Amniotic stem cell (primary cell): ENCODE results near the gene MYO9A.
"Not testable (repeated sequence)": the region's sequence is repeated elsewhere in the genome, so short reads cannot be mapped to it uniquely, and the experiment has no call there.

Experiments
- DNase-seq: peaks from one replicate; lab custom pipeline; 2025; lab: John Stamatoyannopoulos, UW

The MYO9A gene

GRCh38 chr15:72042865-72043264 lies 75.1 kb downstream of the MYO9A start:
- no peak for DNase-seq

- no peak for DNase-seq
These were observed 75.9 kb downstream of the MYO9A start for GRCh38 chr15:72042054-72042453.

DNA sequence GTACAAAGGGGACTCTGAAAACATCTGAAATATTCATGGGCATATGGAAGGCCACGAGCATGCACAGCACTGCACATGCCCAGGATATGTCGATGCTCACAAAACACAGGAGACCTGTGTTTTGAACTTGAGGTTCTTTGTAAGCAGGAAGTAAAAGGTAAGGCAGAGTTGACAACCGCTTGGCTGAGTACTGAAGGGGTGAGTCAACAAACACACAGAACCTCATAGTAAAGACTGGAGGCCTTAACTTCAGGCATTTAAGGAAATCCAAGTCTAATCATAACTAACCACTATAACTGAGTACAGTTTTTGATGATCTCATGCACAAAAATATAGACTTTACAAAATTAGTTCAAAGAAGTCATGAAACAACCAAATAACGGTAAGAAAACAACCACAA lies 80.6 kb downstream of the MYO9A start:
- no peak for DNase-seq

DNA sequence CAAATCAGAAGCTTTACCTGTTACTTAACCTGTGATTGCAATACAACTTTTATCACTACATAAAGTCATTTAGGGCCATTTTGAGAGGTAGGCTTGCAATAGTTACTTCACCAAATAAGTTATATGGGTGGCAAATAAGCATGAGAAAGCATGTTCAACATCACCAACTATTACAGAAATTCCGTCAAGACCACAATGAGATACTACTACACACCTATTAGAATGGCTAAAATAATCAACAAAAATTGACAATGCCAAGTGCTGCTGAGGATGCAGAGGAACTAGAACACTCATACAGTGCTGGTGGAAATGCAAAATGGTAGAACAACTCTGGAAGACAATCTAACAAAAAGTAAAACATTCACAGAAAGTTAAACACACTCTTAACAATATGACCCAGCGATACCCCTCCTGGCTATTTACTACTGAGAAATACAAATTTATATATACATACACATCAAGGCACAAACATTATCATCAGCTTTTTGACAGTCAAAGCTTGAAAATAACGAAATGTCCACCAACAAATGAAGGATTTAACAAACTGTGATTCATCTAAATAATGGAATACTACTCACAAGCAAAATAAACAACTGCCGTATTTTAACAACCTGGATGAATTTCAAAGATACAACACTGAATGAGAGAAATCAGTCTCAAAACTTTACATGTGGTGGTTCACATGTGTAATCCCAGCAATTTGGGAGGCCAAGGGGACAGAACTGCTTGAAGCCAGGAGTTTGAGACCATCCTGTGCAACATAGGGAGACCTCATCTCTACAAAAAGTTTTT lies 82.9 kb downstream of the MYO9A start:
- no peak for DNase-seq

GRCh38 chr15:72034351-72034750 lies 83.6 kb downstream of the MYO9A start:
- no peak for DNase-seq

GRCh38 chr15:72033711-72034110 lies 84.2 kb downstream of the MYO9A start:
- no peak for DNase-seq

DNA sequence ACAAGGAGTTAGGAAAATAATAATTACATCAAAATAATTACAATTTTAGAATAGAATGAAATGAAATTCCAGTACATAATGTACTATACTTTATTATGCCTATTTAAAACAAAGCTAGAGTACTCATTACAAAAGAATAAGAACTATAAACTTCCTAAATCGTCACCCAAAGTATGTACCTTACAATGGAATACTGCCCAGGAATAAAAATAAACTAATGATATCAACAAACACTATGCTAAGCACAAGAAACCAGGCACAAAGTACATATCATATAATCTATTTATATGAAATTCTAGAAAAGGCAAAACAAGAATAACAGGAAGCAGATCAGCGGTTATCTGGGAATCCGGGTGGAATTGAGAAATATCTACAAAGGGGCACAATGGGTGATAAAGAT lies 84.7 kb downstream of the MYO9A start:
- DNase-seq: no peak

DNA sequence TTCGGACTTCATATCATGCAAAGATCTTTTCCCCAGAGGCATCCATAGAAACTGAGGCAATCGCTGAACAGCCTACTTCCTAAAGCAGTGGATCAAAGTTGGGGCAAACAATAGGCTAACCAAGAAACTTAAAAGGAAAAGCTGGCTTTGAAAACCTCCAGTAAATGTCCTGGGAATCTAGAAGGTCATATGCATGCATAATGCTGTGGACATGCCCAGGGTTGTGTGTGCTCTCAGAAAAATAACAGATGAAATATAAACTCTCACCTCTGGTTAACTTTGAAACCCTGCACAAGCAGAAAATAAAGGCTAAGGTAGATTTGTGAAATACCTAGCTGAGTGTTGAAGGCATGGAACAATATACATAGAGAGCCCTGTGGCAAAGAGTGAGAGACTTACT lies 96.3 kb downstream of the MYO9A start:
- DNase-seq: no peak

DNA sequence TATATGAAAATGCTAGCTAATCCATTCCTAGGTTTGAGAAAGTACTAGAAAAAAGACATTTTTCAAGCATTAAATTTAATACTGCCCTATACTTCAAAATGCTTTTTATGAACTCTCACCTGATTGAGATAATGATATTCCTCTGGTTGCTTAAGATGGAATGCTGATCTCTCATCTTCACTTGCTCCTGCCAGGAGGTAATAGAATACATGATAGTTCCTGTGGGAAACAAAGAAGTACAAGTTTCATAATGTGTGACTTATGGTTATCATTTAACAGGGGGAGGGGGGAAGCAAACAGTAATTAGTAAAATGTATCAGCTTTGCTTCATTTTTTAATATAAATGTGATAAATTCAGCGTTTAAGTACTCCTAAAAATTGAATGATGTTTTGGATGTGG lies 97.2 kb downstream of the MYO9A start:
- no peak for DNase-seq

DNA sequence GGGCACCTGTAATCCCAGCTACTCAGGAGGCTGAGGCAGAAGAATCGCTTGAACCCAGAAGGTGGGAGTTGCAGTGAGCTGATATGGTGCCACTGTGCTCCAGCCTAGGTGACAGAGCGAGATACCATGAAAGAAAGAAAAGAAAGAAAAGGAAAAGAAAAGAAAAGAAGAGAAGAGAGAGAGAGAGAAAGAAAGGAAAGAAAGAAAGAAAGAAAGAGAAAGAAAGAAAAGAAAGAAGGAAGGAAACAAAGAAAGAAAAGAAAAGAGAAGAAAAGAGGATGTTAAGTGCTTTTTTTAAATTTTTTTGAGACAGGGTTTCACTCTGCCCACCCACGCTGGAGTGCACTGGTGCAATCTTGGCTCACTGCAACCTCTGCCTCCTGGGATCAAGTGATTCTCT lies 103.4 kb downstream of the MYO9A start:
- DNase-seq: not testable (repeated sequence)

- no peak for DNase-seq
These were observed 104.2 kb downstream of the MYO9A start for GRCh38 chr15:72013703-72014102.

GRCh38 chr15:72011302-72011942 lies 106.5 kb downstream of the MYO9A start:
- no peak for DNase-seq

DNA sequence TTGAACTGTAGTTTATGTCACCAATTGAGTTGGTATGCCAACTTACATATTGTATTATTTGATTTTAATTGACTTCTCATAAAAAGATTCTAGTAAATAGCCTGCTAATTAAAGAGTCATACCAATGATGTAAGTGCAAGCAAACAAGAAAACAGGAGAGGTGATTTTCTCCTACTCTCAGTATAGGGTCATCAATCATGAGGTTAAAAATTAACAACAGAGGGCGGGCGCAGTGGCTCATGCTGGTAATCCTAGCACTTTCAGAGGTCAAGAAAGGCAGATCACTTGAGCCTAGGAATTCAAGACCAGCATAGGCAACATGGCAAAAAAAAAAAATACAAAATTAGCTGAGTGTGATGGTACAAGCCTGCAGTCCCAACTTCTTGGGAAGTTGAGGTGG lies 108.7 kb downstream of the MYO9A start:
- no peak for DNase-seq

DNA sequence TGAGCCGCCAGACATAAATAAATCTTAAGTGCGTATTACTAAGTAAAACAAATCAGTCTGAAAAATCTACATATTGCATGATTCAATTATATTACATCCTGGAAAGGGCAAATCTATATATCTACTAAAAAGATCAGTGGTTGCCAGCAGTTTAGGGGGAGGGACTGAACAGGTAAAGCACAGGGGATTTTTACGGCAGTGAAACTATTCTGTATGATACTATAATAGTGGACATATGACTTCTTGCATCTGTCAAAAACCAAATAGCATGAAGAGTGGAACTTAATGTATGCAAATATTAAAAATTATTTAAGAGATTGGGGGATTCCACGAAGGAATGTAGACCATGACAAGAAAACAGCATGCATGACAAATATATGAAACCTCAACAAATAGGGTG lies 111.6 kb downstream of the MYO9A start:
- no peak for DNase-seq

DNA sequence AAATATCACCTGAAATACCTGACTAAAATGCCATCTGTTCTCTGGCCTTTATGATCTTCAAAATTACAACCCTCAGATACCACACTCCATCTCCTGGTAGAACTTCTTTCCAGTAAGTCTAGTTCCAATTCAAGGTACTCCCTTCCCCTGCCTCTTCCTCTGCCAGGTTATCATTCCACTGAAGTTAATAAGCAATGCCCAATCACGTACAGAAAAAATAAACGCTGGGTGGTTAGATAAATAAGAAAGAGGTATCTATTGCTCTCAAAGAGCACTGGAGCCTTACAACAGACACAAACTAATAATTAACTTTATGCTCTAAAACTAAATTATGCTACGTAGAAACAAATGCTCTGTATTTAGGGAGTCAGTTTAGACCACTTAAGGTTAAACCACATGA lies 112.5 kb downstream of the MYO9A start:
- no peak for DNase-seq

GRCh38 chr15:71999807-72000206 lies 118.1 kb downstream of the MYO9A start:
- no peak for DNase-seq

GRCh38 chr15:71998717-71999116 lies 119.2 kb downstream of the MYO9A start:
- DNase-seq: not testable (repeated sequence)

DNA sequence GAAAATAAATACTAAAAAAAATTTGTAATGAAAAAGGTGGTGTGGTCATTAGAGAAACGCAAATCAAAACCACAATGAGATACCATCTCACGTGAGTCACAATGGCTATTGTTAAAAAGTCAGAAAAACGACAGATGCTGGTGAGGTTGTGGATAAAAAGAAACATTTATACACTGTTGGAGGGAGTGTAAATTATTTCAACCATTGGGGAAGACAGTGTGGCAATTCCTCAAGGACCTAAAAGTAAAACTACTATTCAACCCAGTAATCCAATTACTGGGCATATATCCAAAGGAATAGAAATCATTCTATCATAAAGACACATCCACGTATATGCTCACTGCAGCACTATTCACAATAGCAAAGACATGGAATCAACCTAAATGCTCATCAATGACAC lies 120.3 kb downstream of the MYO9A start:
- DNase-seq: no peak

DNA sequence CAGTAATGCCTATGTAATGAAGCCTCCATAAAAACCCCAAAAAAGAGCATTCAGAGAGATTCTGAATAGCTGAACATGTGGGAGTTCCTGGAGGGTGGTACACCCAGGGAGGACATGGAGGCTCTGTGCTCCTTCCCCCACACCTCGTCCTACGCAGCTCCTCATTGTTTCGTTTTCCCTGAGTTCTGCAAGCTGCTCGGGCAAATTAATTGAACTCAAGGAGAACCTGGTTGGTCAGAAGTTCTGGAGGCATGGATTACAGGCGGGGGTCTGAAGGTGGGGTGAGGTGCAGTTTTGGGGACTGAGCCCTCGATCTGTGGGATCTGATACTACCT lies 142.2 kb downstream of the MYO9A start:
- no peak for DNase-seq

- no peak for DNase-seq
These were observed 143.7 kb downstream of the MYO9A start for GRCh38 chr15:71974211-71974610.

- DNase-seq: no peak
These were observed 144.6 kb downstream of the MYO9A start for GRCh38 chr15:71973366-71973765.

- no peak for DNase-seq
These were observed 146.0 kb downstream of the MYO9A start for GRCh38 chr15:71971905-71972304.

GRCh38 chr15:71970435-71970834 lies 147.5 kb downstream of the MYO9A start:
- DNase-seq: no peak

- DNase-seq: no peak
These were observed 155.4 kb downstream of the MYO9A start for GRCh38 chr15:71962537-71962936.
